Measurements from ENCODE around the gene ZNF827. TPM values are rescaled to one million over a fixed set of nuclear protein-coding genes. Genes with fewer than 3 reads are reported as not detected.

ZNF827 gene
- total and polyA plus RNA-seq, 7 donors, result 1.7 to 15.2 (median 7.3) TPM

GRCh38 chr4:145951931-145952330 is 13.3 kb upstream of the ZNF827 start:
- Histone ChIP-seq H3K27ac (no peak overlapping the region), H3K9me3 (no peaks in the 10 kb centered on the region), H3K36me3 (ENCODE audit: insufficient read depth in 1 of 2, low read depth in 1 of 2) (no peaks in the 10 kb centered on the region), H3K4me1 (no peaks in the 10 kb centered on the region), H3K27me3 (ENCODE audit: insufficient read depth in 3 of 3, low read length in 2 of 3) (peaks cover 0 to 2% (median 0%) of the 10 kb centered on the region in 3 donors), H3K4me3 (no peak overlapping the region)
- 65 to 73% (median 68%) methylated on average over 2 of the region's 2 CpGs for WGBS, 3 donors
- intact Hi-C loops (cut with DNase I), result no loop called here
- no peak for TF ChIP-seq CTCF (IDR thresholded peaks at IDR 0.05)
- DNase-seq (no peak), ATAC-seq (no peak)

DNA sequence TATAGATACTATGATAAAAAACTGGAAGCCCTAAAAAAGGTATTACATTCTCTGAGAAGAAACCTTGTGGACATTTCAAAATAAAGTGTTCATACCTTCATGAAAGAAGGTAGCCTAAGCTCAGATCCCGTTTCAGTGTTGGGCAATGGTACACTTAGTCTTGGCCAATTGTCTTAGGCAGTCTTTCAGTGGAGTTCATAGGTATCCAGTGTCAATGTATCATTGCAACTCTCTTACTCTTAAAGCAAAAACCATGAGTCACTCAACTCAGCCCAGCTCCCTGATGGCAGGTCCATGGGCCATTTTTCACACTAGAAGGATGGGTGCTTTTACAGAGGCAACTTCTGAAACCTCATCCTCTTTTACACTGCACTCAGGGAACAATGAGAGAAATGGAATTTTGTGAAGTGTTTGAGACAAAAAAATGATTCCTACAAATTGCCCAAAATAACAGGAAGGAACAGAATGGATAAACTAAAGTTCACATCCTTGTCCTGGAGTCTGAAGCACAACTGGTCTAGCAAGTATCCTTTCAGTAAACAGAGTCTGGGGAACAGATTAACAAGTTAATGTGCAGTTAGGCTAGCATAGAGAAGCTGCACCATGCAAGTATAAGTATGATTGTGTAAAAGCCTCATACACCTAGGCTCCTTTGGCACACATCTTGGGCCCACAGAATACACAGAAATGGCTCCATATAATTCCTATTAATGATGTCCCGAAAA is 7.0 kb upstream of the ZNF827 start:
- DNase-seq (no peak), ATAC-seq (peak; percentile 98)
- 53 to 63% (median 55%) methylated on average over 2 of the region's 2 CpGs for WGBS, 3 donors
- Histone ChIP-seq H3K36me3 (ENCODE audit: insufficient read depth in 1 of 2, low read depth in 1 of 2) (no peaks in the 10 kb centered on the region), H3K27ac (peak overlapping the region; percentile 64), H3K4me3 (no peak overlapping the region), H3K27me3 (ENCODE audit: insufficient read depth in 3 of 3, low read length in 2 of 3) (peaks cover 0 to 2% (median 0%) of the 10 kb centered on the region in 3 donors), H3K9me3 (no peaks in the 10 kb centered on the region), H3K4me1 (peaks cover 14% of the 10 kb centered on the region)
- intact Hi-C loops (cut with DNase I), result loop anchor here in 1 of 2 donors (10.0 kb wide), 1 partner anchor 229 kb away; the partner anchor contains the start of gene LSM6
- TF ChIP-seq CTCF (IDR thresholded peaks at IDR 0.05), result no peak

GRCh38 chr4:145944886-145945285 is 6.3 kb upstream of the ZNF827 start:
- intact Hi-C loops (cut with DNase I), result loop anchor here in 1 of 2 donors (10.0 kb wide), 1 partner anchor 230 kb away; the partner anchor contains the start of gene LSM6
- H3K27ac ChIP-seq, result peak overlapping the region; percentile 64

DNA sequence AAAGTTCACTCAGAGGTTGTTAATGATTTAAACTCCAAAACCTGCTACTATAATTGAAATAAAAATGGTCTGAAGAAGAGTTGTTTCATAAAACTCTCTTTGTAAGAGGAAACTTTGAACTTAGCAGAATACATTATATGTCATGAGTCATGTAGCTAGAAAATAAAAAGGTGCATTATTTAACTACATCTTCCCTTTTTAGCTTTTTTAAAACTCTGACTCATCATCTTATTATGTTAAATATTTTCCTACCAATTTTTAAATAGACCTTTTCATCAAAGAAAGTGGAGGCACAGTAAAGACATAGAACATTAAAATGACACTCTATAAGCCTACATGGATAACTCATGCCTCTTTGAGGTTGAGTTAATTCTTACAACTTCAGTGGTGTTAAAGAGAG is 1.2 kb upstream of the ZNF827 start:
- DNase-seq (no peak), ATAC-seq (no peak)
- H3K27me3 ChIP-seq (ENCODE audit: insufficient read depth in 3 of 3, low read length in 2 of 3), result no peaks in the 10 kb centered on the region
- H3K4me1 ChIP-seq, result peaks cover 15% of the 10 kb centered on the region
- no peaks in the 10 kb centered on the region for H3K36me3 ChIP-seq (ENCODE audit: insufficient read depth in 1 of 2, low read depth in 1 of 2)
- no peak overlapping the region for H3K4me3 ChIP-seq
- intact Hi-C loops (cut with DNase I), result loop anchor here (5.0 to 10.0 kb wide), 5 partner anchors 55 to 237 kb away; partner anchors contain the start of gene LSM6 (in 2 of the 2)
- TF ChIP-seq CTCF (IDR thresholded peaks at IDR 0.05), result no peak
- H3K27ac ChIP-seq, result peak overlapping the region; percentile 85
- no peaks in the 10 kb centered on the region for H3K9me3 ChIP-seq

More at GRCh38 chr4:145944886-145945285, 6.3 kb upstream of the ZNF827 start:
- Histone ChIP-seq H3K4me1 (peaks cover 14% of the 10 kb centered on the region), H3K27me3 (ENCODE audit: insufficient read depth in 3 of 3, low read length in 2 of 3) (peaks cover 0 to 2% (median 0%) of the 10 kb centered on the region in 3 donors), H3K9me3 (no peaks in the 10 kb centered on the region), H3K36me3 (ENCODE audit: insufficient read depth in 1 of 2, low read depth in 1 of 2) (no peaks in the 10 kb centered on the region), H3K4me3 (no peak overlapping the region)
- no peak for DNase-seq
- no peak for TF ChIP-seq CTCF (IDR thresholded peaks at IDR 0.05)
- WGBS, 3 donors, result 84 to 95% (median 92%) methylated on average over 2 of the region's 2 CpGs
- peak; percentile 28 to 75 (median 66) for ATAC-seq
